DMS153 treated with DMSO at 0.1 percent for 48 hours (cell line): Measurements from ENCODE around the gene CCSER2.
A peak's percentile ranks its signal among the peaks of the same experiment; 100 is the strongest.
"Not testable (repeated sequence)": the region's sequence is repeated elsewhere in the genome, so short reads cannot be mapped to it uniquely, and the experiment has no call there.

Source experiments
- DNase-seq: peaks from one replicate; lab custom pipeline; 2025; ENCODE audit not compliant: unreplicated experiment; lab: John Stamatoyannopoulos, UW

CCSER2 gene

GRCh38 chr10:84347575-84348002, 19.2 kb downstream of the CCSER2 start:
- not testable (repeated sequence) for DNase-seq

DNA sequence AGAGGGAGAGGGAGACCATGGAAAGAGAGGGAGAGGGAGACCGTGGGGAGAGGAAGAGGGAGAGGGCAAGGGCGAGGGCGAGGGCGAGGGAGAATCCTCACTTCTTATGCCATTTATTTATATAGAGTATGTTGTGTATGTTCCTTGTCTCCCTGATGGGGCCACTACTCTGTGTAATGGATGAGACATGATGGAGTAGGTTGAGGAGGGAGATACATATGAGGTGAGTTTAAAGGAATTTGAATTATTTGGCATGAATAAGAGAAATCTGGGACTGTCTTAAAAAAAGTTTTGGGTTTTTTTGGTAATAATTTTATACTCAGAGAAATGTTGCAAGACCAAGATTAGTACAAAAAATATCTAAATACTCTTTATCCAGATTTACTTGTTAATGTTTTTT, 20.1 kb downstream of the CCSER2 start:
- no peak for DNase-seq

GRCh38 chr10:84348860-84349259, 20.5 kb downstream of the CCSER2 start:
- DNase-seq = no peak

- peak; percentile 28 for DNase-seq
Observed at GRCh38 chr10:84352251-84352842, 24.0 kb downstream of the CCSER2 start.

DNA sequence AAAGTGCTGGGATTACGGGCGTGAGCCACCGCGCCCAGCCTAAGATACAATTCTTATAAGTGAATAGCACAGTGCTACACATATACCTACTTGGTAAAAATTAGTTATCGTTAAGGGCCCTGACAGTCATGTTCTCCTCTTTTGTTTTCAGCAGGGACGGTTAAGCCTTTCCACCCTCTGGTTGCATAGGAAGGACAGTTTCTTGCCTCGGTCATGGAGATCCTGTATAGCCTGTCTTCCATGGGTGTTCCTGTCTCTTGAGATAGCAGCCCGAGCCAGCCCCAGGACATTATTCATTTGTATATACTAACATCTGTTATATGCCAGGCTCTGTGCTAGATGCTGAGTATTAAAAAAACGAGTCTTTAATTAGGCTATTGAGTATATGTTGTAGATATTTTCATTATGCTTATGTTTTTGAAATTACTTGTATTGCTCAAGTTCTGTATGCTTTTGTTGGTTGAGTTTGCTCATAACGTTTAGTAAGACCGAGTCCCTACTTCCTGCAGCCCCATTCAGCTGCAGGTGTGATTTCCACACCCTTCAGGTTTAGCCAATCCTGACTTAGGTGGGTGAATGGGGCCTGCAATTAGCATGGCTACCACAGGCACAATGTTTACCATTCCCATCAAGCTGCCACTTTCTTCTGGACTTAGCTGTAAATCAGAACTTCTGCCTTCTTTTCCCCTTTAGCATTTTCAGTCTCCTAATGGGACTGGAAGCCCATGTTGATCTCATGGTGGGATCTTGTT, 24.8 kb downstream of the CCSER2 start:
- DNase-seq = peak; percentile 47

- no peak for DNase-seq
Observed at GRCh38 chr10:84354623-84355022, 26.2 kb downstream of the CCSER2 start.

- no peak for DNase-seq
Observed at GRCh38 chr10:84355106-84355505, 26.7 kb downstream of the CCSER2 start.

DNA sequence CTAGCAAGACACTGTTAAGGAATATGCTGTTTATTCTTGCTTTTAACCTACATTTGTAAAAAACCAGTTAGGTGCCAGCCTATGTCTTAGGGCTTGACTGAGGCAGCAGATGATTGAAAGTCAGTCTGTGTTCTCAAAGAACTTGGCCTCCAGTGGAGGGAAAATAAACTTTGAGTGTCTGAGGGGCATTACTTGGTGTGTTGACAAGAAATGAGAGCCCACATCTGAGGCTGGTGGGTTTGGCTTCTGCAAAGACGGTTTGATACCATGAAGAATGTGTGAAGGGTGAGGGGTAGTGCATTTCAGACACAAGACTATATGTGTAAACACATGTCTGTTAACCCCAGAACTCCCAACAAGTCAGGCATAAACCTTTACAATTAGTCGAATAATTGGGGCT, 28.5 kb downstream of the CCSER2 start:
- DNase-seq = no peak

DNA sequence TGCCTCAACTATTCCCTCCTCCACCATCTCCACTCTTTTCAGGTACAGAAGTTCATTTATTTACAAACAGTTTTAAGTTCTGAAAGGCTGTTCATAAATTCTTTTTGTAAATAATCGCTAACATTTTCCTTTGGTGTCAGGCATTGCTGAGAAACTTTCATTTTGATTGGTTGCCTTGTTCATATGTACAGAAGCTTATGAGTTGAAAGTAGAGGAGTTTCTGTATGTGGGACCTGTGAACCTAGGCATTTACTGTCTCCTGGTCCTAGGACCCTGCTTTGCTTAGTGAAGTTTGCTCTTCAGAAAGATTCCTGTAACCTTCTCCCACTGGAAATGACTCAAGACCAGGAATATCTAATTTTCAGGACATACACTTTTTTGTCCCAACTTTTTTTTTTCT, 30.4 kb downstream of the CCSER2 start:
- DNase-seq = no peak

DNA sequence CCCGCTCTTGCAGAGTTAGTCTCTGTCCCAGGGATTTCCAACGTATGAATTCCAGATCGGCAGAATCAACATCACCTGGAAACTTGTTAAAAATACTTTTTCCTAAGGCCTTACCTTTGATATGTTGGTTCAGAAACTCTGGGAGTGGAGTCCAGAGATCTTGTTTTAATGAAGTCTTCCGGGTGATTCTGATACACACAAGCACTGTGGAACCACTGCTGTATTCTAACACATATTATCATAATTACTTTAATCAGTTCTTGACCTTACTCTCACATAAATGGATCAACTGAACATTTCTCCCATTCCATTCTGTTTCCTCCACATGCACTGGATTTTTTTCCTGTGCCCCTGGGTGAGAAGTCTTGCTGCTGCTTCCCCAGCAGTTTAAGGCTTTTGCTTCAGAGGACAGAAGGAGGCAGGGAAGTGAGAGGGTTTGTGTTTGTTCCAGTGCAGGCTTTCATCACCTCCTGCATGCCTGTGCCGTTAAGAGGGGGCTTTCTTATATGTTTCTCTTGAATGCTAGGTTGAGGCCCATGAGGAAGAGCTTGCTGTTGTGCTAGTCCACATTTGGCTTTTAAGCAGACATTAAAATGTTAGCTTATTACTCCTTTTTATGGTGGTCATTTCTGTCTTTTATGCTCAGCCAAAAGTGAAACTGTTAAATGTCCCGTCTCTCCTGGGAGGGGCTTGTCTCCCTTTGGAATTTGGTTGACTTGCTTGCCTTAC, 32.4 kb downstream of the CCSER2 start:
- DNase-seq = no peak

- DNase-seq = no peak
Observed at GRCh38 chr10:84365335-84365881, 37.0 kb downstream of the CCSER2 start.

GRCh38 chr10:84366041-84366440, 37.7 kb downstream of the CCSER2 start:
- no peak for DNase-seq

DNA sequence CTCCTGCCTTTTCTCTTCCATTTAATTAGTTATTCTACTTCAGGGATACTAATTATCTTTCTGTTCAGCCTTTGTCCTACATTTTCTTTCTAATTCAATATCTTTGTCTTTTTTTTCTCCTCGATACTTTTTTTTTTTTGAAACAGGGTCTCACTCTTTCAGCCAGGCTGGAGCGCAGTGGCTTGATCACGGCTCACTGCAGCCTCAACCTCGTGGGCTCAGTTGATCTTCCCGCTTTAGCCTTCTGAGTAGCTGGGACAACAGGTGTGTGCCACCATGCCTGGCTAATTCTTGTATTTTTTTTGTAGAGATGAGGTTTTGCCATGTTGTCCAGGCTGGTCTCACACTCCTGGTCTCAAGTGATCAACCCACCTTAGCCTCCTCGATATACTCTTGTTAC, 38.9 kb downstream of the CCSER2 start:
- DNase-seq = no peak

GRCh38 chr10:84368828-84369227, 40.4 kb downstream of the CCSER2 start:
- DNase-seq = no peak

GRCh38 chr10:84370283-84370682, 41.9 kb downstream of the CCSER2 start:
- no peak for DNase-seq

DNA sequence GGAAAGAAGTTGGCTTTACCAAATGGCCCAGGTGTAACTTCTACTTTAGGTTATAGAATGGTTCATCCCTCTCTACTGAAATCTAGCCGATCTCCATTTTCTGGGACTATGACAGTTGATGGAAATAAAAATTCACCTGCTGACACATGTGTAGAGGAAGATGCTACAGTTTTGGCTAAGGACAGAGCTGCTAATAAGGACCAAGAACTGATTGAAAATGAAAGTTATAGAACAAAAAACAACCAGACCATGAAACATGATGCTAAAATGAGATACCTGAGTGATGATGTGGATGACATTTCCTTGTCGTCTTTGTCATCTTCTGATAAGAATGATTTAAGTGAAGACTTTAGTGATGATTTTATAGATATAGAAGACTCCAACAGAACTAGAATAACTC, 43.6 kb downstream of the CCSER2 start:
- no peak for DNase-seq

- DNase-seq = no peak
Observed at GRCh38 chr10:84373000-84373399, 44.6 kb downstream of the CCSER2 start.

DNA sequence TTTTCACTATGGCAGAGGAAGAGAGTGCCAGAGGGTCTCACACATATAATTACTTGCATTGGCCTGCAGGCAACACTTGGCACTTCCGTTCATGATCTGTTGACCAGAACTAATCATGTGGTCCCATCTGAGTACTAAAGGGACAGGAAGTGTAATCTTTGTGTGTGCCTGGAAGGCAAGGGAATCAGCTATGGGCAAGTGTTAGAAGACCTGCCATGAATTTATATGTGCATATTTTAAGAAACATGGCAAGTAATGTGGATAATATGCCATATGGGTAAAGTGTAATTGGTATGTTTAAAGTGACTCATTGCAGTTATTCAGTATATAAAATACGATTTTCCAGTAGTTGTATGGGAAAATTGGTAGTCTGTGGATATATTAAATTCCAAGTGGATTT, 46.1 kb downstream of the CCSER2 start:
- no peak for DNase-seq

DNA sequence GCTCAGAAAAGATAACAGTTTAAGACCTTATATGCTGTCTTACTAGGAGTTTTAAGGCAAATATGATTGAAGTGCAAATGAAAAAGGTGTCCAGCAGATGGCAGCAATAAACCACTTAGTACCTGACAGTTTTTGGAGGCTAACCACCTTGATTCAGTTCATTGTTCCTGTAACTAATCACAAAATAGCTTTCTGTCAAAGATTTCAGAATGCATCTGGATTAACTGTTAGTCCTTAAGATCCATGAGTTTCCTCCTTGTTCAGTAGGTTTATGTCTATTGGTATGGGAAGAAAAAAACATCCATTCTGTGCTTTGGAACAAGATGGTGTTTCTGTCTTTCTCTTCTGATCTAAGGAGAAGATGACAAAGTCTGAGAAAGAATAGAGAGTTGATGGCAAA, 46.6 kb downstream of the CCSER2 start:
- peak; percentile 44 for DNase-seq

DNA sequence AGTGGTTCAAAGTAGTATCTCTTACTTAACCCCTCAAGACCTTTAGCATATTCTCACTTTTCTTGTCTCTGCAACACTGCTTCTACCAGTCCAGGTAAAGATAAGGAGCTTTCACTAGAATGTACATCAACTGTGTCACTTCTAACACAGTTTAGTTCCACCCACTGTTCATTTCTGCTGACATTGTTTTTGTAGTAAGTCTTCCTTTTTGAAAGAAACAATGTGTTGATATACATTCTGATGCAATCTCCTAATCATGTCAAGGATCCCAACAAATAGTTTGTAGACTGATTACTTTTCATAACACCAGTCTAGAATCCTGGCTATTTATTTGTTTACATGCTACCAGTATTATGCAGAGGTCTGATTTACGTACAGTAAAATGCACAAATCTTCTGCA, 47.5 kb downstream of the CCSER2 start:
- no peak for DNase-seq

DNA sequence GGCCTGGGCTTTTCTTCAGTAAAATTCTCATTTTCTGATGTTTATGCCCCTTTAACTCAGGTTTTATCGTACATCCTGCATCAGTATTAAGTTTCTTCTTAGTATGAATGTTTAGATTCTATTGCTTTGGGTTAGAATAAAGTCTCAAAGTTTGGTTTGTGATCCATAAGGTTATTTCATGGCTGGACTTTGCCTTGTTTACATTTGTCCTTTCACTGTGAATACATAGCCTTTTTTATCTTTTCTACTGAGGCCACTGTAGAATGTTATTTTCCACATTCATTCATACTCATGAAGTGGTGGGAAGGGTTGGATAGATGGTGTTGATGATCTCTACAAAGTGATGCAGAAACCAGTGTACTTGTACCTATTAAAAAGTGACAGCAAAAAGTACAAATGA, 59.8 kb downstream of the CCSER2 start:
- DNase-seq = no peak

DNA sequence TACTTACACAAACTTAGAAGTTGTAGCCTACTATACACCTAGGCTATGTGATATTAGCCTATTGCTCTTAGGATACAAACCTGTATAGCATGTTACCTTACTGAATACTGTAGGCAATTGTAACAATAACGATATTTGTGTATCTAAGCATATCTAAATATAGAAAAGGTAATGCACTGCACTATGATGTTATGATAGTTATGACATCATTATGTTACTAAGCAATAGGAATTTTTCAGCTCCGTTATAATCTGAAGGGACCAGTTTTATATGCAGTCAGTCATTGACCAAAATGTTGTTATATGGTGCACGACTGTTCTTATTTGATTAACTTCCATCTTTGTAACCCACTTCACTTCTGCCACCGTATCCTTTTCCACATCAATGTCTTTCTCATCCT, 62.0 kb downstream of the CCSER2 start:
- no peak for DNase-seq
